ENCODE data around the gene LYPD3. TPM values are rescaled to one million over a fixed set of nuclear protein-coding genes. Genes with fewer than 3 reads are reported as not detected.

Gene LYPD3
- total RNA-seq, 2 donors from 2014 or later: 3.1 to 4.1 TPM

- no peak overlapping the region for H3K27ac Mint-ChIP-seq
- H3K9me3 Mint-ChIP-seq: peaks cover 0 to 1% of the 10 kb centered on the region in 2 donors
- DNase-seq (no peak), ATAC-seq (replicated peaks in 1 of 2) (no peak)
- H3K4me3 Mint-ChIP-seq: no peak overlapping the region
- H3K27me3 Mint-ChIP-seq (ENCODE audit: low read depth): no peaks in the 10 kb centered on the region
- peaks cover 13% of the 10 kb centered on the region for H3K4me1 Mint-ChIP-seq (ENCODE audit: low read depth)
- peaks cover 0 to 8% of the 10 kb centered on the region in 2 donors for H3K36me3 Mint-ChIP-seq (ENCODE audit: insufficient read depth in 2 of 2)
Observed at GRCh38 chr19:43479961-43480561, 14.7 kb upstream of the LYPD3 start.

- Mint-ChIP-seq H3K4me1 (ENCODE audit: low read depth) (peaks cover 17% of the 10 kb centered on the region), H3K4me3 (no peak overlapping the region), H3K36me3 (ENCODE audit: insufficient read depth in 2 of 2) (peaks cover 0 to 8% of the 10 kb centered on the region in 2 donors), H3K27me3 (ENCODE audit: low read depth) (no peaks in the 10 kb centered on the region), H3K9me3 (peaks cover 0 to 1% of the 10 kb centered on the region in 2 donors), H3K27ac (no peak overlapping the region)
- no peak for ATAC-seq (replicated peaks in 1 of 2)
- DNase-seq: no peak
Observed at GRCh38 chr19:43479226-43479625, 13.8 kb upstream of the LYPD3 start.

GRCh38 chr19:43478323-43478722 is 12.9 kb upstream of the LYPD3 start:
- no peaks in the 10 kb centered on the region for H3K27me3 Mint-ChIP-seq (ENCODE audit: low read depth)
- peaks cover 0 to 10% of the 10 kb centered on the region in 2 donors for H3K36me3 Mint-ChIP-seq (ENCODE audit: insufficient read depth in 2 of 2)
- DNase-seq (no peak), ATAC-seq (replicated peaks in 1 of 2) (no peak)
- H3K4me1 Mint-ChIP-seq (ENCODE audit: low read depth): peaks cover 24% of the 10 kb centered on the region
- no peak overlapping the region for H3K4me3 Mint-ChIP-seq
- H3K9me3 Mint-ChIP-seq: peaks cover 0 to 1% of the 10 kb centered on the region in 2 donors
- H3K27ac Mint-ChIP-seq: no peak overlapping the region

GRCh38 chr19:43476606-43477005 is 11.2 kb upstream of the LYPD3 start:
- H3K27me3 Mint-ChIP-seq (ENCODE audit: low read depth): no peaks in the 10 kb centered on the region
- H3K4me3 Mint-ChIP-seq: no peak overlapping the region
- peaks cover 25% of the 10 kb centered on the region for H3K4me1 Mint-ChIP-seq (ENCODE audit: low read depth)
- ATAC-seq (replicated peaks in 1 of 2) (no peak), DNase-seq (no peak)
- H3K27ac Mint-ChIP-seq: no peak overlapping the region
- peaks cover 0 to 10% of the 10 kb centered on the region in 2 donors for H3K36me3 Mint-ChIP-seq (ENCODE audit: insufficient read depth in 2 of 2)
- peaks cover 0 to 1% of the 10 kb centered on the region in 2 donors for H3K9me3 Mint-ChIP-seq

- Mint-ChIP-seq H3K27ac (peak overlapping the region; percentile 76), H3K4me1 (ENCODE audit: low read depth) (peaks cover 40% of the 10 kb centered on the region), H3K9me3 (peaks cover 0 to 1% of the 10 kb centered on the region in 2 donors), H3K27me3 (ENCODE audit: low read depth) (no peaks in the 10 kb centered on the region), H3K36me3 (ENCODE audit: insufficient read depth in 2 of 2) (peaks cover 0 to 10% of the 10 kb centered on the region in 2 donors), H3K4me3 (peak overlapping the region; percentile 83 to 84)
- DNase-seq (peak; percentile 93 to 98), ATAC-seq (replicated peaks in 1 of 2) (peak; percentile 83 to 91)
Observed at GRCh38 chr19:43474986-43475705, 9.7 kb upstream of the LYPD3 start.

- no peak overlapping the region for H3K27ac Mint-ChIP-seq
- peak overlapping the region; percentile 83 to 84 for H3K4me3 Mint-ChIP-seq
- no peaks in the 10 kb centered on the region for H3K27me3 Mint-ChIP-seq (ENCODE audit: low read depth)
- H3K36me3 Mint-ChIP-seq (ENCODE audit: insufficient read depth in 2 of 2): peaks cover 0 to 10% of the 10 kb centered on the region in 2 donors
- ATAC-seq (replicated peaks in 1 of 2): no peak
- H3K4me1 Mint-ChIP-seq (ENCODE audit: low read depth): peaks cover 46% of the 10 kb centered on the region
- DNase-seq: no peak
- peaks cover 0 to 1% of the 10 kb centered on the region in 2 donors for H3K9me3 Mint-ChIP-seq
Observed at GRCh38 chr19:43474487-43474886, 9.1 kb upstream of the LYPD3 start.

GRCh38 chr19:43471091-43471490 is 5.7 kb upstream of the LYPD3 start:
- ATAC-seq (replicated peaks in 1 of 2): no peak
- peaks cover 0 to 6% of the 10 kb centered on the region in 2 donors for H3K36me3 Mint-ChIP-seq (ENCODE audit: insufficient read depth in 2 of 2)
- H3K4me1 Mint-ChIP-seq (ENCODE audit: low read depth): peaks cover 71% of the 10 kb centered on the region
- H3K4me3 Mint-ChIP-seq: no peak overlapping the region
- peaks cover 0 to 1% of the 10 kb centered on the region in 2 donors for H3K9me3 Mint-ChIP-seq
- H3K27ac Mint-ChIP-seq: no peak overlapping the region
- no peaks in the 10 kb centered on the region for H3K27me3 Mint-ChIP-seq (ENCODE audit: low read depth)
- no peak for DNase-seq

GRCh38 chr19:43470288-43470687 is 4.9 kb upstream of the LYPD3 start:
- Mint-ChIP-seq H3K36me3 (ENCODE audit: insufficient read depth in 2 of 2) (peaks cover 0 to 3% of the 10 kb centered on the region in 2 donors), H3K4me3 (peak overlapping the region; percentile 27 to 50), H3K27ac (no peak overlapping the region), H3K27me3 (ENCODE audit: low read depth) (no peaks in the 10 kb centered on the region), H3K9me3 (no peaks in the 10 kb centered on the region), H3K4me1 (ENCODE audit: low read depth) (peaks cover 69% of the 10 kb centered on the region)
- ATAC-seq (replicated peaks in 1 of 2) (peak; percentile 77 to 81), DNase-seq (peak; percentile 53 to 63)

GRCh38 chr19:43469160-43469480 is 3.7 kb upstream of the LYPD3 start:
- no peaks in the 10 kb centered on the region for H3K27me3 Mint-ChIP-seq (ENCODE audit: low read depth)
- H3K4me1 Mint-ChIP-seq (ENCODE audit: low read depth): peaks cover 67% of the 10 kb centered on the region
- H3K27ac Mint-ChIP-seq: no peak overlapping the region
- H3K4me3 Mint-ChIP-seq: no peak overlapping the region
- no peaks in the 10 kb centered on the region for H3K9me3 Mint-ChIP-seq
- no peak for ATAC-seq (replicated peaks in 1 of 2)
- no peak for DNase-seq
- H3K36me3 Mint-ChIP-seq (ENCODE audit: insufficient read depth in 2 of 2): peaks cover 0 to 2% of the 10 kb centered on the region in 2 donors

- peaks cover 67% of the 10 kb centered on the region for H3K4me1 Mint-ChIP-seq (ENCODE audit: low read depth)
- DNase-seq (no peak), ATAC-seq (replicated peaks in 1 of 2) (no peak)
- H3K36me3 Mint-ChIP-seq (ENCODE audit: insufficient read depth in 2 of 2): no peaks in the 10 kb centered on the region
- H3K4me3 Mint-ChIP-seq: peak overlapping the region in 1 of 2 donors; percentile 18
- no peaks in the 10 kb centered on the region for H3K27me3 Mint-ChIP-seq (ENCODE audit: low read depth)
- no peaks in the 10 kb centered on the region for H3K9me3 Mint-ChIP-seq
- H3K27ac Mint-ChIP-seq: no peak overlapping the region
Observed at GRCh38 chr19:43468354-43469159, 3.1 kb upstream of the LYPD3 start.

GRCh38 chr19:43467730-43468129 is 2.3 kb upstream of the LYPD3 start:
- no peak for DNase-seq
- Mint-ChIP-seq H3K4me1 (ENCODE audit: low read depth) (peaks cover 71% of the 10 kb centered on the region), H3K9me3 (no peaks in the 10 kb centered on the region), H3K36me3 (ENCODE audit: insufficient read depth in 2 of 2) (no peaks in the 10 kb centered on the region), H3K4me3 (no peak overlapping the region), H3K27me3 (ENCODE audit: low read depth) (no peaks in the 10 kb centered on the region), H3K27ac (no peak overlapping the region)
- ATAC-seq (replicated peaks in 1 of 2): no peak

- Mint-ChIP-seq H3K36me3 (ENCODE audit: insufficient read depth in 2 of 2) (no peaks in the 10 kb centered on the region), H3K4me1 (ENCODE audit: low read depth) (peaks cover 74% of the 10 kb centered on the region), H3K27ac (peak overlapping the region; percentile 6), H3K9me3 (no peaks in the 10 kb centered on the region), H3K4me3 (no peak overlapping the region), H3K27me3 (ENCODE audit: low read depth) (no peaks in the 10 kb centered on the region)
- ATAC-seq (replicated peaks in 1 of 2) (no peak), DNase-seq (no peak)
Observed at GRCh38 chr19:43467276-43467675, 1.9 kb upstream of the LYPD3 start.

GRCh38 chr19:43466793-43467192 is 1.4 kb upstream of the LYPD3 start:
- Mint-ChIP-seq H3K27ac (no peak overlapping the region), H3K4me3 (no peak overlapping the region), H3K27me3 (ENCODE audit: low read depth) (no peaks in the 10 kb centered on the region), H3K4me1 (ENCODE audit: low read depth) (peaks cover 79% of the 10 kb centered on the region), H3K9me3 (no peaks in the 10 kb centered on the region), H3K36me3 (ENCODE audit: insufficient read depth in 2 of 2) (no peaks in the 10 kb centered on the region)
- ATAC-seq (replicated peaks in 1 of 2): no peak
- no peak for DNase-seq
